Measurements from ENCODE around the gene SAMD9L. TPM values are rescaled to one million over a fixed set of nuclear protein-coding genes. Genes with fewer than 3 reads are reported as not detected.

SAMD9L gene
- total and polyA plus RNA-seq, 2 donors (not counting 1 experiment from before 2014, with no cell fraction given) = 20.2 to 45.8 TPM

DNA sequence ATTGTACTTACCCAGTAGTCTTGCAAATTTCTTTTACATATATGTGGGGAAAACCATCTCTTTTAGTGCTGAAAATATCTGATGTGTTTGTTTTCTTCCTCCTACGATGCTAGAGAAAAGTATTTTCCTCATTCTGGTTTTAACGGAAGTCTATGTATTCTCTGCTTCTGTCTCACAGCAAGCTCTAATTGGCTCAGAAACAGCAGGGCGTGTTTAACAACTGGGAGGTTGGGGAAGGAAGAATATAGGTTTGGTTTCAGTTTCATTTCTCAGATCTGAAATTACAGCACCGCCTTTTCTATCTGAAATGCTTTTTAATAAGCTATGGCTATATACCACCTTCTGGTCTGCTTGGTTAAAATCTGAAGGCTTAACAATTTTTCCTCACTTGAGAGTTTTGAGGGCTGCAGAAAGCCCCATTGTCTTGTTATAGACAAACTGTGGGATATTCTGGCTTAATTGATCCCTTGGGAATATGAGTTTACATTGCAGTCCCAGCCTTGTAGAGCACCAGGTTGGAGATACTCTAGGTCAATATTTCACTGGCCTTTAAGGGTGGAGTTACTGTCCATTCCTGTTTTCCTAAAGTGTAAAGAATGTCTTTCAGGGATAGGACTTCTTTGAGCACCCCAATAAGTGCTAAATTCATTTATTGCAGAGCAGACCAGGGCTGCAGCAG lies 30.2 kb downstream of the SAMD9L start, which contains the start of gene SAMD9:
TSS of gene SAMD9 (minus strand) at position 128 of the 679 bp plus-strand sequence. CDS start 11,882 bp downstream, outside the sequence.
- Histone ChIP-seq H3K9me3 (ENCODE audit: control extremely low read depth in 1 of 3, control insufficient read depth in 2 of 3, insufficient read depth in 1 of 3, low read length in 2 of 3) (peaks cover 0 to 10% (median 5%) of the 10 kb centered on the region in 3 donors), H3K9ac (ENCODE audit: low read length) (peak within 1 kb of the TSS; percentile 78), H4K20me1 (ENCODE audit: control insufficient read depth, insufficient read depth, low read length, poor library complexity, severe bottlenecking) (no peaks in the 10 kb centered on the region), H3K4me3 (ENCODE audit: control extremely low read depth in 1 of 5, extremely low read depth in 1 of 5, insufficient read depth in 1 of 5, low read depth in 2 of 5, low read length in 4 of 5) (peak within 1 kb of the TSS; percentile 41 to 92 (median 59)), H3K27ac (ENCODE audit: low read length in 2 of 2) (peak within 1 kb of the TSS; percentile 56 to 83), H3K27me3 (replicated peaks in 1 of 4; ENCODE audit: control extremely low read depth in 1 of 4, control insufficient read depth in 3 of 4, insufficient read depth in 4 of 4, low read length in 3 of 4) (no peaks in the 10 kb centered on the region), H3K4me2 (replicated peaks; ENCODE audit: low read depth, low read length, poor library complexity, severe bottlenecking) (peak within 1 kb of the TSS; percentile 73), H3K4me1 (ENCODE audit: control insufficient read depth in 2 of 2, insufficient read depth in 2 of 2, low read length in 2 of 2) (peaks cover 18 to 33% of the 10 kb centered on the region in 2 donors), H3K79me2 (ENCODE audit: control insufficient read depth, insufficient read depth, low read length) (peaks cover 38% of the 10 kb centered on the region), H3K36me3 (replicated peaks in 1 of 2; ENCODE audit: control extremely low read depth in 1 of 2, control insufficient read depth in 1 of 2, extremely low read depth in 1 of 2, insufficient read depth in 2 of 2, low read length in 1 of 2) (peaks cover 0 to 19% of the 10 kb centered on the region in 2 experiments), H2AFZ (ENCODE audit: insufficient read depth, low read depth, low read length, poor library complexity, severe bottlenecking) (peak within 1 kb of the TSS; percentile 71)
- Mint-ChIP-seq H3K4me3 (peak within 1 kb of the TSS; percentile 85), H3K27ac (peak within 1 kb of the TSS; percentile 74), H3K9me3 (ENCODE audit: insufficient read depth) (peaks cover 11% of the 10 kb centered on the region), H3K4me1 (peaks cover 44% of the 10 kb centered on the region), H3K27me3 (no peaks in the 10 kb centered on the region)
- TF ChIP-seq EZH2 (IDR thresholded peaks at IDR 0.05; ENCODE audit: borderline replicate concordance, insufficient read depth, low read depth, low read length, poor library complexity, severe bottlenecking) = no peak
- TF ChIP-seq, protein P1, sequence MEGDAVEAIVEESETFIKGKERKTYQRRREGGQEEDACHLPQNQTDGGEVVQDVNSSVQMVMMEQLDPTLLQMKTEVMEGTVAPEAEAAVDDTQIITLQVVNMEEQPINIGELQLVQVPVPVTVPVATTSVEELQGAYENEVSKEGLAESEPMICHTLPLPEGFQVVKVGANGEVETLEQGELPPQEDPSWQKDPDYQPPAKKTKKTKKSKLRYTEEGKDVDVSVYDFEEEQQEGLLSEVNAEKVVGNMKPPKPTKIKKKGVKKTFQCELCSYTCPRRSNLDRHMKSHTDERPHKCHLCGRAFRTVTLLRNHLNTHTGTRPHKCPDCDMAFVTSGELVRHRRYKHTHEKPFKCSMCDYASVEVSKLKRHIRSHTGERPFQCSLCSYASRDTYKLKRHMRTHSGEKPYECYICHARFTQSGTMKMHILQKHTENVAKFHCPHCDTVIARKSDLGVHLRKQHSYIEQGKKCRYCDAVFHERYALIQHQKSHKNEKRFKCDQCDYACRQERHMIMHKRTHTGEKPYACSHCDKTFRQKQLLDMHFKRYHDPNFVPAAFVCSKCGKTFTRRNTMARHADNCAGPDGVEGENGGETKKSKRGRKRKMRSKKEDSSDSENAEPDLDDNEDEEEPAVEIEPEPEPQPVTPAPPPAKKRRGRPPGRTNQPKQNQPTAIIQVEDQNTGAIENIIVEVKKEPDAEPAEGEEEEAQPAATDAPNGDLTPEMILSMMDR (IDR thresholded peaks at IDR 0.05) = no peak
- CTCF ChIA-PET = interaction anchor here (0.6 to 2.3 kb wide), 6 partner anchors 27 to 671 kb away, joined by 4 to 11 read pairs (median 5); partner anchors contain the start of genes GATAD1 and VPS50
- POLR2A ChIA-PET = interaction anchor here (1.2 to 1.3 kb wide), 2 partner anchors 114 to 589 kb away, joined by 3 to 6 read pairs; partner anchors contain the start of genes PEX1, RBM48 and VPS50
- peak; percentile 86 for DNase-seq
- no CpG with 5 or more reads among the region's 4 CpGs for WGBS (ENCODE audit: insufficient coverage)
- intact Hi-C loops (cut with micrococcal nuclease) = loop anchor here (1.0 to 10.0 kb wide), 8 partner anchors 30 to 1043 kb away; partner anchors contain the start of genes CYP51A1, FAM133B, PEX1 and RBM48
- ATAC-seq (ENCODE audit: low read depth) = peak; percentile 99
